GM23248 (cell line): Measurements from ENCODE around the gene PGAP6. TPM values are rescaled to one million over a fixed set of nuclear protein-coding genes. Genes with fewer than 3 reads are reported as not detected.
"Not testable (repeated sequence)": the region's sequence is repeated elsewhere in the genome, so short reads cannot be mapped to it uniquely, and the experiment has no call there.

Source experiments
- DNase-seq: peaks from one replicate; pipeline ENCODE4 v3.0.0-alpha.2; 2015
- H2AFZ ChIP-seq: fragments of 200-600 bp; sonication (generic); 2 replicates; pipeline ENCODE4 v1.6.1; 2016; ENCODE audit warnings: antibody characterized with exemption
- H3F3A ChIP-seq: fragments of 200-600 bp; sonication (generic); 2 replicates; pipeline ENCODE4 v1.6.1; 2016; ENCODE audit warnings: mild to moderate bottlenecking, antibody characterized with exemption, mixed run types; ENCODE audit not compliant: insufficient read depth
- H3K27ac ChIP-seq: fragments of 200-600 bp; sonication (generic); 2 replicates; pipeline ENCODE4 v1.5.1; 2016; ENCODE audit warnings: mild to moderate bottlenecking
- H3K27me3 ChIP-seq: fragments of 200-600 bp; sonication (generic); replicated peaks from 2 replicates; pipeline ENCODE4 v1.6.1; 2016; ENCODE audit warnings: mild to moderate bottlenecking; ENCODE audit not compliant: insufficient read depth
- H3K36me3 ChIP-seq: fragments of 200-600 bp; sonication (generic); 2 replicates; pipeline ENCODE4 v1.6.1; 2016; ENCODE audit warnings: low read depth, mild to moderate bottlenecking
- H3K4me1 ChIP-seq: fragments of 200-600 bp; sonication (generic); 2 replicates; pipeline ENCODE4 v1.6.1; 2016; ENCODE audit warnings: mild to moderate bottlenecking; ENCODE audit not compliant: insufficient read depth
- H3K4me2 ChIP-seq: fragments of 200-600 bp; sonication (generic); one replicate; pipeline ENCODE4 v1.6.1; 2016; ENCODE audit warnings: mild to moderate bottlenecking; ENCODE audit not compliant: unreplicated experiment
- H3K4me3 ChIP-seq: fragments of 200-600 bp; sonication (generic); 2 replicates; pipeline ENCODE4 v1.5.1; 2016; ENCODE audit warnings: mild to moderate bottlenecking
- H3K79me2 ChIP-seq: fragments of 200-600 bp; sonication (generic); 2 replicates; pipeline ENCODE4 v1.6.1; 2016; ENCODE audit warnings: mild to moderate bottlenecking; ENCODE audit not compliant: insufficient read depth
- H3K9ac ChIP-seq: fragments of 200-600 bp; sonication (generic); 2 replicates; pipeline ENCODE4 v1.6.1; 2016; ENCODE audit warnings: mild to moderate bottlenecking
- H3K9me2 ChIP-seq: fragments of 200-600 bp; sonication (generic); 2 replicates; pipeline ENCODE4 v1.6.1; 2016; ENCODE audit warnings: mixed run types, mild to moderate bottlenecking, moderate library complexity; ENCODE audit not compliant: insufficient read depth
- H3K9me3 ChIP-seq: fragments of 200-600 bp; sonication (generic); one replicate; pipeline ENCODE4 v1.6.1; 2017; ENCODE audit warnings: low read depth
- H4K20me1 ChIP-seq: fragments of 200-600 bp; sonication (generic); 2 replicates; pipeline ENCODE4 v1.6.0; 2016; ENCODE audit not compliant: insufficient read depth
- EZH2 ChIP-seq: fragments of 200-600 bp; sonication (generic); IDR thresholded peaks from 2 replicates; pipeline ENCODE4 v1.6.1; 2018; ENCODE audit warnings: antibody characterized with exemption, mild to moderate bottlenecking; ENCODE audit not compliant: insufficient read depth, poor library complexity, severe bottlenecking
- EZH2phosphoT487 ChIP-seq: fragments of 200-600 bp; sonication (generic); IDR thresholded peaks from 2 replicates; pipeline ENCODE4 v1.6.1; 2018; ENCODE audit warnings: antibody characterized with exemption, moderate library complexity, mild to moderate bottlenecking, low read depth; ENCODE audit not compliant: insufficient read depth
- WGBS, 2 experiments: methylation state at CpG; one replicate each; pipeline ENCODE4 v1.1.6; 2015 to 2017; ENCODE audit warnings: low lambda C conversion rate in 2 of 2, low coverage in 1 of 2; ENCODE audit errors: missing lambda C conversion rate in 2 of 2; 5-methylcytosine and 5-hydroxymethylcytosine counted together
- in situ Hi-C: fragments of 300-500 bp; cut with MboI; formaldehyde crosslinking; loops from 2 replicates; pipeline ENCODE4 v1.15.0; 2020
- polyA plus RNA-seq: library from polyadenylated mRNA; unstranded; fragments of >200 nt; fragmentation: Nextera tagmentation; extraction: Ambion mirVana; gene quantifications from 2 replicates; pipeline ENCODE4 v1.2.1, GENCODE V29; 2016
- total RNA-seq: library from RNA; depleted of rRNA; stranded (reverse); fragments of >200 nt; shearing (Covaris generic); gene quantifications from 2 replicates; pipeline ENCODE4 v1.2.3, GENCODE V29; 2014

PGAP6 gene
- total and polyA plus RNA-seq, 2 experiments from 2014 or later = 16.4 to 78.4 TPM

GRCh38 chr16:391885-392335 lies 10.1 kb upstream of the PGAP6 start:
- H3K27ac ChIP-seq = no peak overlapping the region
- WGBS, 2 experiments = 56 to 59% methylated on average over 7 of the region's 7 CpGs
- peaks cover 5% of the 10 kb centered on the region; the same call in 1 of the 2 replicates for H3K4me1 ChIP-seq
- no peak overlapping the region for H2AFZ ChIP-seq
- H3K79me2 ChIP-seq = no peaks in the 10 kb centered on the region
- in situ Hi-C loops = no loop called here
- no peaks in the 10 kb centered on the region for H3K9me2 ChIP-seq
- no peak for TF ChIP-seq EZH2
- no peaks in the 10 kb centered on the region for H3K9me3 ChIP-seq
- no peaks in the 10 kb centered on the region for H4K20me1 ChIP-seq
- H3K4me2 ChIP-seq = no peak overlapping the region
- H3K9ac ChIP-seq = no peak overlapping the region
- peak; percentile 70 for DNase-seq
- no peaks in the 10 kb centered on the region for H3K27me3 ChIP-seq
- H3F3A ChIP-seq = peaks cover 10% of the 10 kb centered on the region
- H3K36me3 ChIP-seq = no peaks in the 10 kb centered on the region
- no peak overlapping the region for H3K4me3 ChIP-seq

GRCh38 chr16:389352-389751 lies 7.6 kb upstream of the PGAP6 start:
- in situ Hi-C loops = no loop called here
- no peak for DNase-seq
- H3K27ac ChIP-seq = no peak overlapping the region
- H3K4me2 ChIP-seq = no peak overlapping the region
- no peak overlapping the region for H2AFZ ChIP-seq
- H3K4me3 ChIP-seq = no peak overlapping the region
- H3K9me3 ChIP-seq = no peaks in the 10 kb centered on the region
- H3F3A ChIP-seq = no peaks in the 10 kb centered on the region
- WGBS, 2 experiments = 72 to 75% methylated on average over 9 to 10 of the region's 10 CpGs
- H3K4me1 ChIP-seq = no peaks in the 10 kb centered on the region
- H3K9me2 ChIP-seq = no peaks in the 10 kb centered on the region
- H3K27me3 ChIP-seq = no peaks in the 10 kb centered on the region
- no peaks in the 10 kb centered on the region for H3K36me3 ChIP-seq
- H3K79me2 ChIP-seq = no peaks in the 10 kb centered on the region
- no peaks in the 10 kb centered on the region for H4K20me1 ChIP-seq
- TF ChIP-seq EZH2 = no peak
- TF ChIP-seq EZH2phosphoT487 = no peak
- no peak overlapping the region for H3K9ac ChIP-seq

- H3K9me3 ChIP-seq, H3F3A ChIP-seq, in situ Hi-C loops, H3K36me3 ChIP-seq, H3K27me3 ChIP-seq, H3K9ac ChIP-seq, H3K27ac ChIP-seq, H3K4me1 ChIP-seq, H3K4me2 ChIP-seq, DNase-seq, H3K9me2 ChIP-seq, H2AFZ ChIP-seq, H3K79me2 ChIP-seq, H3K4me3 ChIP-seq, H4K20me1 ChIP-seq: not testable (repeated sequence)
- WGBS, 2 experiments = 61% methylated on average over 20 of the region's 20 CpGs
Measured at GRCh38 chr16:387761-388666, 6.2 kb upstream of the PGAP6 start.

- H3K4me2 ChIP-seq = no peak overlapping the region
- no peak overlapping the region for H3K9ac ChIP-seq
- no peaks in the 10 kb centered on the region for H3K9me2 ChIP-seq
- TF ChIP-seq EZH2phosphoT487 (no peak), EZH2 (no peak)
- no peaks in the 10 kb centered on the region for H3K4me1 ChIP-seq
- H3K9me3 ChIP-seq = no peaks in the 10 kb centered on the region
- H2AFZ ChIP-seq = peak overlapping the region; percentile 33; the same call in 1 of the 2 replicates
- 81 to 85% methylated on average over 19 of the region's 19 CpGs for WGBS, 2 experiments
- H3K27ac ChIP-seq = no peak overlapping the region
- DNase-seq = no peak
- H3F3A ChIP-seq = no peaks in the 10 kb centered on the region
- in situ Hi-C loops = no loop called here
- H3K79me2 ChIP-seq = no peaks in the 10 kb centered on the region
- H3K27me3 ChIP-seq = no peaks in the 10 kb centered on the region
- H3K4me3 ChIP-seq = no peak overlapping the region
- no peaks in the 10 kb centered on the region for H4K20me1 ChIP-seq
- H3K36me3 ChIP-seq = no peaks in the 10 kb centered on the region
Measured at GRCh38 chr16:386641-387156, 4.9 kb upstream of the PGAP6 start.
